Breast epithelium (tissue), 4 donors: ENCODE results near the gene ACTR3. TPM values are rescaled to one million over a fixed set of nuclear protein-coding genes. Genes with fewer than 3 reads are reported as not detected.

ENCODE experiments used
- DNase-seq, 2 donors: peaks; one replicate each; pipeline ENCODE4 v3.0.0-alpha.2; 2019; ENCODE audit warnings: low spot score in 2 of 2
- H3K27ac ChIP-seq, 2 donors: fragments of 200-600 bp; sonication (generic) in 1 of 2; one replicate each; pipeline ENCODE4 v1.5.1; 2016 to 2019; ENCODE audit warnings: mild to moderate bottlenecking in 1 of 2
- H3K27me3 ChIP-seq, 2 donors: fragments of 200-600 bp; sonication (generic) in 1 of 2; one replicate each; pipeline versions ENCODE4 v1.5.1 to v1.6.0; 2017 to 2019; ENCODE audit warnings: control low read depth in 1 of 2, mild to moderate bottlenecking in 1 of 2
- H3K36me3 ChIP-seq: fragments of 200-600 bp; one replicate; pipeline ENCODE4 v1.5.1; 2019
- H3K4me1 ChIP-seq, 2 donors: fragments of 200-600 bp; sonication (generic); one replicate each; pipeline ENCODE4 v1.5.1; 2016 to 2019; ENCODE audit warnings: control low read depth in 1 of 2
- H3K4me3 ChIP-seq, 3 donors: fragments of 200-600 bp; sonication (generic); 1 replicate in 2 of 3; 2 replicates in 1 of 3; pipeline ENCODE4 v1.5.1; 2016 to 2019; ENCODE audit warnings: mild to moderate bottlenecking in 3 of 3, moderate library complexity in 2 of 3
- H3K9me3 ChIP-seq, 2 donors: fragments of 200-600 bp; sonication (generic) in 1 of 2; one replicate each; pipeline ENCODE4 v1.5.1; 2016 to 2019; ENCODE audit warnings: control low read depth in 1 of 2
- CTCF ChIP-seq, 3 donors: fragments of 450-650 bp; IDR thresholded peaks; one replicate each; pipeline ENCODE4 v1.5.1; 2016 to 2017; ENCODE audit warnings: antibody characterized with exemption in 3 of 3, mild to moderate bottlenecking in 3 of 3, moderate library complexity in 3 of 3
- POLR2A ChIP-seq: fragments of 450-650 bp; IDR thresholded peaks from one replicate; pipeline ENCODE4 v1.6.1; 2016; ENCODE audit warnings: antibody characterized with exemption, mild to moderate bottlenecking, moderate library complexity
- POLR2AphosphoS5 ChIP-seq, 3 donors: sonication (generic); formaldehyde crosslinking; IDR thresholded peaks; one replicate each; pipeline ENCODE4 v1.6.1; 2017; ENCODE audit warnings: antibody characterized with exemption in 3 of 3
- intact Hi-C: fragments of 100-400 bp; cut with DNase I; formaldehyde crosslinking; loops from one replicate; pipeline ENCODE4 v1.15.1; 2023; ENCODE audit warnings: low total_unique reads
- total RNA-seq, 3 donors: library from RNA; depleted of rRNA; stranded (reverse); fragments of >200 nt; gene quantifications; one replicate each; pipeline ENCODE4 v1.1.0, GENCODE V29; 2016

Gene ACTR3
- total RNA-seq, 3 donors from 2014 or later, result 98.4 to 150 (median 117) TPM

DNA sequence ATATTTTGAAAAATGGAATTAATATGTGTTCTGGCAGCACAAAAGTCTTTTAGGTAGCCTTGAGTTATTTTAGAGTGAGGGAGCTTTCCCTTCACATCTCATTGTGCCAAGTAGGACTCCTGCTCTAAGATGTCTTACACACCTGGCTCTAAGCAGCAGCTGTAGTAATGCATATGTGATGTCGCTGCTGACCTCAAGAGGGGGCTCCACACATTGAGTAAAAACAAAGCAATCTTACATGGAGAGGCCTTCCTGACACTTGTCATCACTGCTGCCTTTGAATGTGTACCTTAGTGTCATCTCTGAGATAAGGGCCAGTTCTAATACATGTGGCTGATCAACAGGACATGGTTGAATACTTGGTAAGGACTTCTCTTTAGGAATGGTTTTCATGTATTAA, 75.8 kb downstream of the ACTR3 start:
- no peaks in the 10 kb centered on the region for H3K36me3 ChIP-seq
- no peaks in the 10 kb centered on the region for H3K27me3 ChIP-seq
- DNase-seq, result no peak
- no peak overlapping the region for H3K4me3 ChIP-seq
- intact Hi-C loops, result no loop called here
- no peaks in the 10 kb centered on the region for H3K9me3 ChIP-seq
- no peaks in the 10 kb centered on the region for H3K4me1 ChIP-seq
- no peak for TF ChIP-seq CTCF (IDR thresholded peaks at IDR 0.05)
- no peak for TF ChIP-seq POLR2AphosphoS5 (IDR thresholded peaks at IDR 0.05)
- no peak for TF ChIP-seq POLR2A
- H3K27ac ChIP-seq, result no peak overlapping the region

DNA sequence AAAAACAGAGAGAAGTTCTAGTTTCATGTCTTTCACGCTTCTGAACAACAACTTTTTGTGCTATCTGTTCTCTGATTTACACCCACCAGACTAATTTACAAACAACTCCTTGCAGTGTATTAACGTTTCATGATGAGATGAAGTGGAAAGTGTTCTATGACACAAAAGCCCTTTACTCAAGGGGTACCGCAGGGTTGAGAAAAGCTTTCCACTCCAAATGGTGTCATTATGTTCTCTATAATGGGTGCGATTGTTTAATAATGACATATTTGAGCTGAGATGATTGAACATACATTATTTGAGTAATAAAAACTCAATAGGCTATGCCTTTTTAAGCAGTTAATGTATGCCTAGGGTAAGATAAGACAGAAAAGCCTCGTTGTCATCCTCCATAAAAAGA, 76.3 kb downstream of the ACTR3 start:
- TF ChIP-seq CTCF (IDR thresholded peaks at IDR 0.05) (no peak), POLR2A (no peak), POLR2AphosphoS5 (IDR thresholded peaks at IDR 0.05) (no peak)
- Histone ChIP-seq H3K27ac (no peak overlapping the region), H3K4me1 (no peaks in the 10 kb centered on the region), H3K36me3 (no peaks in the 10 kb centered on the region), H3K4me3 (no peak overlapping the region), H3K9me3 (no peaks in the 10 kb centered on the region), H3K27me3 (no peaks in the 10 kb centered on the region)
- intact Hi-C loops, result no loop called here
- DNase-seq, result no peak

- intact Hi-C loops, result no loop called here
- H3K27ac ChIP-seq, result peak overlapping the region in 1 of 2 donors; percentile 1
- no peak overlapping the region for H3K4me3 ChIP-seq
- DNase-seq, result no peak
- H3K36me3 ChIP-seq, result no peaks in the 10 kb centered on the region
- no peak for TF ChIP-seq POLR2A
- TF ChIP-seq CTCF (IDR thresholded peaks at IDR 0.05), result no peak
- no peak for TF ChIP-seq POLR2AphosphoS5 (IDR thresholded peaks at IDR 0.05)
- no peaks in the 10 kb centered on the region for H3K4me1 ChIP-seq
- no peaks in the 10 kb centered on the region for H3K27me3 ChIP-seq
- no peaks in the 10 kb centered on the region for H3K9me3 ChIP-seq
These were observed 76.9 kb downstream of the ACTR3 start for GRCh38 chr2:113966832-113967231.

DNA sequence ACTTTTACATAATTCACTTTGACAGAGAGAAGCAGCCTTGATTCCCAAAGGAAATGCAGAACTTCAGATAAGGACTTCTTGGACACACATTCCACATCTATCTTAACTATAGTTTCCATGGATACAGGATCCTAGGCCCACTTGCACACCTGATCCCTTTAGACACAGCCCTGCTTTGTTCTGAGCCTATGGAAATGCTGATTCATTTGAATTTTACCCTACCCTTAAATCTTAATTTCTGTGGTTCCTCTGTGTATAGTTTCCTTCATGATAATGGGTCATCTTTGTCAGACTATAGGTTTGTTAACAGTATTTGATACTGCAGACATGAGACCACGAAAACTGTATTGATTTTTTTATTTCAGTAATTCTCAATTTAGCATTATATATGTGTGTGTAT, 77.4 kb downstream of the ACTR3 start:
- Histone ChIP-seq H3K9me3 (no peaks in the 10 kb centered on the region), H3K27me3 (no peaks in the 10 kb centered on the region), H3K4me3 (no peak overlapping the region), H3K4me1 (no peaks in the 10 kb centered on the region), H3K27ac (peak overlapping the region in 1 of 2 donors; percentile 1), H3K36me3 (no peaks in the 10 kb centered on the region)
- TF ChIP-seq POLR2A (no peak), POLR2AphosphoS5 (IDR thresholded peaks at IDR 0.05) (no peak), CTCF (IDR thresholded peaks at IDR 0.05) (no peak)
- intact Hi-C loops, result no loop called here
- no peak for DNase-seq

- Histone ChIP-seq H3K27ac (no peak overlapping the region), H3K9me3 (no peaks in the 10 kb centered on the region), H3K36me3 (no peaks in the 10 kb centered on the region), H3K4me1 (no peaks in the 10 kb centered on the region), H3K27me3 (no peaks in the 10 kb centered on the region), H3K4me3 (no peak overlapping the region)
- no peak for DNase-seq
- TF ChIP-seq POLR2A (no peak), CTCF (IDR thresholded peaks at IDR 0.05) (no peak), POLR2AphosphoS5 (IDR thresholded peaks at IDR 0.05) (no peak)
- intact Hi-C loops, result no loop called here
These were observed 82.9 kb downstream of the ACTR3 start for GRCh38 chr2:113972766-113973165.
